Measurements from ENCODE around the gene EEF1AKMT3.

EEF1AKMT3 gene

GRCh38 chr12:57746025-57746424 is 26.4 kb upstream of the EEF1AKMT3 start:
- no peak for DNase-seq (ENCODE audit: low spot score)
- TF ChIP-seq, protein P1, sequence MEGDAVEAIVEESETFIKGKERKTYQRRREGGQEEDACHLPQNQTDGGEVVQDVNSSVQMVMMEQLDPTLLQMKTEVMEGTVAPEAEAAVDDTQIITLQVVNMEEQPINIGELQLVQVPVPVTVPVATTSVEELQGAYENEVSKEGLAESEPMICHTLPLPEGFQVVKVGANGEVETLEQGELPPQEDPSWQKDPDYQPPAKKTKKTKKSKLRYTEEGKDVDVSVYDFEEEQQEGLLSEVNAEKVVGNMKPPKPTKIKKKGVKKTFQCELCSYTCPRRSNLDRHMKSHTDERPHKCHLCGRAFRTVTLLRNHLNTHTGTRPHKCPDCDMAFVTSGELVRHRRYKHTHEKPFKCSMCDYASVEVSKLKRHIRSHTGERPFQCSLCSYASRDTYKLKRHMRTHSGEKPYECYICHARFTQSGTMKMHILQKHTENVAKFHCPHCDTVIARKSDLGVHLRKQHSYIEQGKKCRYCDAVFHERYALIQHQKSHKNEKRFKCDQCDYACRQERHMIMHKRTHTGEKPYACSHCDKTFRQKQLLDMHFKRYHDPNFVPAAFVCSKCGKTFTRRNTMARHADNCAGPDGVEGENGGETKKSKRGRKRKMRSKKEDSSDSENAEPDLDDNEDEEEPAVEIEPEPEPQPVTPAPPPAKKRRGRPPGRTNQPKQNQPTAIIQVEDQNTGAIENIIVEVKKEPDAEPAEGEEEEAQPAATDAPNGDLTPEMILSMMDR (IDR thresholded peaks at IDR 0.05; ENCODE audit: extremely low read depth, missing control alignments) = no peak

- TF ChIP-seq, protein P1 (IDR thresholded peaks at IDR 0.05; ENCODE audit: extremely low read depth, missing control alignments) = no peak
- no peak for DNase-seq (ENCODE audit: low spot score)
Observed at GRCh38 chr12:57749061-57749460, 23.4 kb upstream of the EEF1AKMT3 start.

DNA sequence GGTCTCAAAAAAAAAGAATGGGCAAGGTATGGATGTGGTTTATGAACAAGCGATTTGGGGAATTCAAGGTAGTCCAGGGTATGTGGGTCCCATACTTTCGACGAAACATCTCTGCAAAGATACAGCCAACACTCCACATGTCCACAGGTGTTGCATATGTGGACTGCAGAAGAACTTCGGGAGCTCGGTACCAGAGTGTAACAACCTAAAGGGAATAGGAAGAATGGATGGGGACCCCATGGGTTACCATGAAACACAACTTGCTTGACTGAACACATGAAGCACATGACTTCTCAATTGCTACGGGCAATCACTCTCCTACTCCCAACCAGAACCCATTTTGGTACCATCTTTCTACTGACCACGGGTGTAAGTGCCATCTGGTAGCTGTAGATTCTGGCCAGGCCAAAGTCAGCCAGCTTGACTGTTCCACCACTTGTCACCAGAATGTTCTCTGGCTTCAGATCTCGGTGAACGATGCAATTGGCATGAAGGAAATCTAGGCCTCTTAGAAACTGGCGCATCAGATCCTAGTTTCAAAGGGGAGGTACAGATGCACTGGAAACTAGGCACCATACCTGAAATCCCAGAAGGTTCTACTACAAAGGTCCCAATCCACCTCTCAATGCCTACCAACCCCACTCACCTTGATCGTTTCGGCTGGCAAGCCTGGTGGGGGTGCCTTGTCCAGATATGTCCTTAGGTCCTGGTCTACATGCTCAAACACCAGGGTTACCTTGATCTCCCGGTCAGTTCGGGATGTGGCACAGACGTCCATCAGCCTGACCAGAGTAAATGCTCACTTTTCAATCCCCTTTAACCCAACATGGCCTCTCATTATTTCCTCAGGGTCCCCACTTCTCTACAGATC is 21.6 kb upstream of the EEF1AKMT3 start:
- TF ChIP-seq, protein P1 (IDR thresholded peaks at IDR 0.05; ENCODE audit: extremely low read depth, missing control alignments) = no peak
- DNase-seq (ENCODE audit: low spot score) = no peak

DNA sequence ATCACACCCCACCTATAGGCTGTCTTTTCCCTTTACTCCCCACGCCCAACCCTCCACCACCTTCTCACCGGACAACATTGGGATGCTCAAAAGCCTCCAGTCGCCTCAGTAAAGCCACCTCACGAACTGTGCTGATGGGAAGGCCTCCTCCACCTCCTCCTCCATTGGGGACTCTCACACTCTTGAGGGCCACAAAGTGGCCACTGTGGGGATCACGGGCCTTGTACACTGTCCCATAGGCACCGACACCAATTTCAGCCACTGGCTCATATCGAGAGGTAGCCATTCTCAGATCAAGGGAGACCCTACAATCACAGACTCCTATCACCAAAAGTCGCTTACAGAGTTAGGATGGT is 21.0 kb upstream of the EEF1AKMT3 start:
- TF ChIP-seq, protein P1 (IDR thresholded peaks at IDR 0.05; ENCODE audit: extremely low read depth, missing control alignments) = no peak
- DNase-seq (ENCODE audit: low spot score) = no peak

DNA sequence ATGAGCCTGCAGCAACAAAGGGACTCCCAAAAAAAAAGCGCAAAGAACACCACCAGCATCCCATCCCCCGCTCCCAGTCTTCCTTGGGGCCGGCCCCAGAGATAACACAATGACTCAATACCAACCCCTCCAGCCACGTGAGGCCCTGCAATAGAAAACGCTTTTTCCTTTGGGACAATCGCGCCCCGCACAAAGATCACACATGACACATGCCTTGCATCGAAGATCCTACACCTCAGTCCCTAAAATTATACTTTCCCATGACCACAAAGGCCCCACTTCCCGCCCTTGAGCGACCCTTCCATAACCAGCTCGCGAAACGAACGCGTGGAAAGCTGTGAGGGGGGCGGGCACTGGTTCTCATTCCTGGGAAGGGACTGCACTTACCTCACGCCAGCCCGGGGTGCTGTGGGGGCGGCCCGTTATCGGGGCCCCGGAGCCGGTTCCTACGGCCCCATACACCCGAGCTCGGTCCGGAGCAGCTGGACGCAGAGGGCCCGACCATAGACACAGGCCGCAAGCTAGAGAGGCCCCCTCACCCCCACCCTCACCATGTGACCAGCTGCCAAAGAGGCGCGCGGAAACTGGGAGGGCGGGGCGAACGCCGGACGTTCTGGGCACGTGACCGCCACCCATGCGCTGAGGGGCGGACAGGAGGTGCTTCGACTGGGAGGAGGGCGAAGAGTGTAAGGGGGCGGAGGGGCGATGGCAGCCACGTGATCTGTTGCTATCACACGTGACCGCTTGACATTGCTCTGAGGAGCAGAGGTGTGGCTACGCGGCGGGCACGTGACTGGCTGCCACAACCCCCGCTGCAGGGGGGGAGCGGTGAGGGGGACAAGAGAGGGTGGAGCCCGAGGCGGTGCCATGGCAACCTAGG is 20.4 kb upstream of the EEF1AKMT3 start, which contains the start of gene CDK4:
CDK4 (minus strand) TSS at position 523 of the 880 bp plus-strand sequence. CDS start 593 bp downstream, outside the sequence.
- TF ChIP-seq, protein P1 (IDR thresholded peaks at IDR 0.05; ENCODE audit: extremely low read depth, missing control alignments) = no peak
- DNase-seq (ENCODE audit: low spot score) = peak; percentile 96

- TF ChIP-seq, protein P1 (IDR thresholded peaks at IDR 0.05; ENCODE audit: extremely low read depth, missing control alignments) = no peak
- DNase-seq (ENCODE audit: low spot score) = no peak
Observed at GRCh38 chr12:57752668-57753000, 19.8 kb upstream of the EEF1AKMT3 start.
